ENCODE data around the gene DNAH6. TPM values are rescaled to one million over a fixed set of nuclear protein-coding genes. Genes with fewer than 3 reads are reported as not detected.
"Not testable (repeated sequence)": the region's sequence is repeated elsewhere in the genome, so short reads cannot be mapped to it uniquely, and the experiment has no call there.

DNAH6 gene
- total RNA-seq, 3 donors from 2014 or later = 1.2 to 1.3 (median 1.3) TPM

- no peaks in the 10 kb centered on the region for H3K36me3 ChIP-seq (ENCODE audit: low read depth)
- TF ChIP-seq CTCF (IDR thresholded peaks at IDR 0.05) = no peak
- peak; percentile 99 for ATAC-seq
- peaks cover 20% of the 10 kb centered on the region for H3K9me3 ChIP-seq
- intact Hi-C loops (cut with DNase I, micrococcal nuclease) = no loop called here
- peak; percentile 44 to 84 (median 56) for DNase-seq
- no peaks in the 10 kb centered on the region for H3K4me1 ChIP-seq (ENCODE audit: low read depth)
- no peak overlapping the region for H3K4me3 ChIP-seq
Measured at GRCh38 chr2:84768840-84769239, 252.5 kb downstream of the DNAH6 start.

GRCh38 chr2:84770280-84770679 is 254.0 kb downstream of the DNAH6 start:
- Histone ChIP-seq H3K4me1 (ENCODE audit: low read depth) (no peaks in the 10 kb centered on the region), H3K36me3 (ENCODE audit: low read depth) (no peaks in the 10 kb centered on the region), H3K9me3 (peaks cover 20% of the 10 kb centered on the region), H3K4me3 (no peak overlapping the region)
- intact Hi-C loops (cut with DNase I, micrococcal nuclease) = no loop called here
- DNase-seq (no peak), ATAC-seq (no peak)
- no peak for TF ChIP-seq CTCF (IDR thresholded peaks at IDR 0.05)

GRCh38 chr2:84771251-84771650 is 255.0 kb downstream of the DNAH6 start:
- peaks cover 20% of the 10 kb centered on the region for H3K9me3 ChIP-seq
- ATAC-seq = no peak
- intact Hi-C loops (cut with DNase I, micrococcal nuclease) = no loop called here

GRCh38 chr2:84773562-84773961 is 257.3 kb downstream of the DNAH6 start:
- DNase-seq; H3K36me3 ChIP-seq (ENCODE audit: low read depth); intact Hi-C loops (cut with DNase I, micrococcal nuclease); H3K4me1 ChIP-seq (ENCODE audit: low read depth); H3K4me3 ChIP-seq; ATAC-seq: not testable (repeated sequence)
- peaks cover 24% of the 10 kb centered on the region for H3K9me3 ChIP-seq

More at GRCh38 chr2:84771251-84771650, 255.0 kb downstream of the DNAH6 start:
- no peak for DNase-seq
- TF ChIP-seq CTCF (IDR thresholded peaks at IDR 0.05) = no peak
- Histone ChIP-seq H3K36me3 (ENCODE audit: low read depth) (no peaks in the 10 kb centered on the region), H3K4me1 (ENCODE audit: low read depth) (no peaks in the 10 kb centered on the region), H3K4me3 (no peak overlapping the region)

GRCh38 chr2:84776011-84776410 is 259.7 kb downstream of the DNAH6 start:
- Histone ChIP-seq H3K4me3 (no peak overlapping the region), H3K4me1 (ENCODE audit: low read depth) (peaks cover 1% of the 10 kb centered on the region), H3K36me3 (ENCODE audit: low read depth) (no peaks in the 10 kb centered on the region), H3K9me3 (peaks cover 21% of the 10 kb centered on the region)
- DNase-seq (no peak), ATAC-seq (no peak)
- TF ChIP-seq CTCF (IDR thresholded peaks at IDR 0.05) = no peak
- intact Hi-C loops (cut with DNase I, micrococcal nuclease) = no loop called here

- DNase-seq (no peak), ATAC-seq (no peak)
- H3K36me3 ChIP-seq (ENCODE audit: low read depth) = no peaks in the 10 kb centered on the region
- no peak overlapping the region for H3K4me3 ChIP-seq
- intact Hi-C loops (cut with DNase I, micrococcal nuclease) = no loop called here
- TF ChIP-seq CTCF (IDR thresholded peaks at IDR 0.05) = no peak
- peaks cover 4% of the 10 kb centered on the region for H3K9me3 ChIP-seq
- peaks cover 16% of the 10 kb centered on the region for H3K4me1 ChIP-seq (ENCODE audit: low read depth)
Measured at GRCh38 chr2:84778911-84779690, 262.8 kb downstream of the DNAH6 start.

Data from mucosa of descending colon (tissue), 3 donors.